Thyroid gland (tissue), 4 donors: ENCODE measurements around the gene LILRA6. TPM values are rescaled to one million over a fixed set of nuclear protein-coding genes. Genes with fewer than 3 reads are reported as not detected.
"Not testable (repeated sequence)": the region's sequence is repeated elsewhere in the genome, so short reads cannot be mapped to it uniquely, and the experiment has no call there.

ENCODE experiments used
- DNase-seq, 2 donors: peaks; one replicate each; pipeline ENCODE4 v3.0.0-alpha.2; 2019
- H3K27ac ChIP-seq, 3 donors: fragments of 200-600 bp; sonication (generic); 1 replicate in 2 of 3; 2 replicates in 1 of 3; pipeline ENCODE4 v1.5.1; 2016 to 2019; ENCODE audit warnings: mild to moderate bottlenecking in 1 of 3, moderate library complexity in 1 of 3
- H3K27me3 ChIP-seq: fragments of 200-600 bp; sonication (generic); one replicate; pipeline ENCODE4 v1.5.1; 2019
- H3K36me3 ChIP-seq, 2 donors: fragments of 200-600 bp; sonication (generic); one replicate each; pipeline ENCODE4 v1.5.1; 2016 to 2019
- H3K4me1 ChIP-seq, 2 donors: fragments of 200-600 bp; sonication (generic); one replicate each; pipeline ENCODE4 v1.5.1; 2017 to 2019
- H3K4me3 ChIP-seq, 3 donors: fragments of 200-600 bp; sonication (generic); replicated peaks in 1 of 3; 1 replicate in 2 of 3; 2 replicates in 1 of 3; pipeline ENCODE4 v1.5.1; 2016; ENCODE audit warnings: mild to moderate bottlenecking in 1 of 3
- H3K9me3 ChIP-seq: fragments of 200-600 bp; sonication (generic); one replicate; pipeline ENCODE4 v1.5.1; 2017
- CTCF ChIP-seq, 6 experiments: fragments of 200-600 bp in 3 of 6; fragments of 450-650 bp in 3 of 6; sonication (generic) in 3 of 6; IDR thresholded peaks; one replicate each; pipeline ENCODE4 v1.5.1; 2016 to 2019; ENCODE audit warnings: antibody characterized with exemption in 6 of 6, mild to moderate bottlenecking in 2 of 6, inconsistent platforms in 1 of 6, moderate library complexity in 1 of 6
- POLR2A ChIP-seq, 2 donors: fragments of 450-650 bp; IDR thresholded peaks; one replicate each; pipeline ENCODE4 v1.6.1; 2017; ENCODE audit warnings: antibody characterized with exemption in 2 of 2, mild to moderate bottlenecking in 2 of 2, moderate library complexity in 1 of 2
- WGBS, 2 donors: methylation state at CpG; one replicate each; pipeline ENCODE4 v1.1.5; 2017; 5-methylcytosine and 5-hydroxymethylcytosine counted together
- intact Hi-C: fragments of 100-400 bp; cut with DNase I; formaldehyde crosslinking; loops from one replicate; pipeline ENCODE4 v1.15.1; 2023
- total RNA-seq, 4 donors: library from RNA; depleted of rRNA; stranded (reverse); fragments of >200 nt; gene quantifications; one replicate each; pipeline ENCODE4 v1.2.3, GENCODE V29; 2016

Gene LILRA6
- total RNA-seq, 4 donors from 2014 or later, result 0.46 to 1.6 (median 1.1) TPM; not detected in 1

DNA sequence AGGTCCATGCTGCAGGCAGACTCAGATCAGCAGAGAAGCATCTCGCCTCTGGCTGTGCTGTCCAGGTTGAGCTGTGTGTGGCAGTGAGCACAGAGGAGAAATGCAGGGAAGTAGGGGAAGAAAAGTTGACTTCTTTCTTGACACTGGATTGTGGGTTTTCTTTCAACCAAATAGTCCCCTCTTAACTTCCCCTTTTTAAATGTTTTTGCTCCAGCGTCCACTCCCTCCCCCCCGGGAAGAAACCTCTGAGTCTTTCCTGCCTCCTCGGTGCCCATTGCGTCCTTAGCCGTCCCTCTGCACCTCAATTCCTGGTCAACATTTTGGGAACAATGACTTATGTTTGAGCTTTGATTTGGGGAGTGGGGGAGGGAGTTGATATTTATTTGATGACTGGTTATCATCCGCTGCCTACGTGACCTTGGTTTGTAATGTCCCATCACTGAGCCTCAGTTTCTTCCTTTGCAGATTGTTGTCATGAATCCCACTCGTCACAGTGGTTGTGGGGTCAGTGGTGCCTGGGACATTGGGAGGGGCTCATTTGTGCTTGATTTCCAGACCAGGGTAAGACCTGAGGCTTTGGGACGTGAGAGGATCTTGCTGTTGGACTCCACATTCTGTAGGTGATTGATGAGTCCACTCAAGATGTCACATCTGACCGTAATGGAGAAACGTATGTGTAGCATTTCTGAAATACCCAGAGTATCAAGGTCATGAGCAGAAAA lies 38.6 kb upstream of the LILRA6 start, which contains the start of gene LILRB2:
Gene LILRB2, minus strand, starts transcription at position 104 of the 722 bp plus-strand sequence. CDS start 614 bp downstream, outside the sequence.
- H3K4me1 ChIP-seq, result no peaks in the 10 kb centered on the region
- no peak within 1 kb of the TSS for H3K27ac ChIP-seq
- no peaks in the 10 kb centered on the region for H3K27me3 ChIP-seq
- no peaks in the 10 kb centered on the region for H3K9me3 ChIP-seq
- no peaks in the 10 kb centered on the region for H3K36me3 ChIP-seq
- H3K4me3 ChIP-seq, result no peak within 1 kb of the TSS
- WGBS, 2 donors, result 69 to 78% methylated on average over 12 of the region's 12 CpGs
- TF ChIP-seq POLR2A (IDR thresholded peaks at IDR 0.05) (no peak), CTCF (IDR thresholded peaks at IDR 0.05) (no peak)
- intact Hi-C loops, result loop anchor here (5.0 kb wide), 1 partner anchor 306 kb away; no protein-coding TSS in a partner anchor
- no peak for DNase-seq

GRCh38 chr19:54280441-54280840 lies 37.9 kb upstream of the LILRA6 start:
- not testable (repeated sequence) for DNase-seq, H3K9me3 ChIP-seq, H3K4me3 ChIP-seq, H3K36me3 ChIP-seq, H3K27me3 ChIP-seq, H3K4me1 ChIP-seq, H3K27ac ChIP-seq
- 58 to 72% methylated on average over 10 of the region's 10 CpGs for WGBS, 2 donors
- intact Hi-C loops, result loop anchor here (5.0 kb wide), 1 partner anchor 307 kb away; no protein-coding TSS in a partner anchor

DNA sequence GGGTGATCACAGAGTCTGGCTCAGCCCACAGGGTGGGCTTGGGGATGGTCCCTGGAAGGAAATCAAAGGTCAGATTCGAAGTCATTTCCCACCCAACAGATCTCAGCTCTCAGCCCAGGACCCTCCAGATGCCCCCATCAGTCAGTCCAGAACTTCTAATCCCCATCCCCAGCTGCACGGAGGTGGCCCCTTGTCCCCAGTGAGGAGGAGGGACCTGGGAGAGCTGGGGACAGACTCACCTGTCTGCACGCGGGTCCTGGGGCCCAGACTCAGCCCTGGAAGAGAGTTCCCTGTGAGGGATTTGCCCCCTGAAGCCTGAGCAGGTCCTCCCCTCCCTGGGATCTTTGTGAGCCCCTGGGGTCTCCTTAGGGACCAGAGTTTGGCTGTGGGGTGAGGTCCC lies 37.4 kb upstream of the LILRA6 start:
- not testable (repeated sequence) for H3K27ac ChIP-seq, H3K4me1 ChIP-seq, H3K9me3 ChIP-seq, H3K27me3 ChIP-seq, DNase-seq, H3K36me3 ChIP-seq, H3K4me3 ChIP-seq
- intact Hi-C loops, result loop anchor here (5.0 kb wide), 1 partner anchor 307 kb away; no protein-coding TSS in a partner anchor
- 33 to 67% methylated on average over 4 of the region's 4 CpGs for WGBS, 2 donors

GRCh38 chr19:54279406-54279962 lies 36.9 kb upstream of the LILRA6 start:
- H3K27ac ChIP-seq, result no peak overlapping the region

GRCh38 chr19:54278571-54279195 lies 36.1 kb upstream of the LILRA6 start:
- intact Hi-C loops, H3K4me3 ChIP-seq, H3K27me3 ChIP-seq, H3K27ac ChIP-seq, H3K9me3 ChIP-seq, H3K36me3 ChIP-seq, DNase-seq, H3K4me1 ChIP-seq: not testable (repeated sequence)
- 73 to 79% methylated on average over 4 to 9 of the region's 15 CpGs for WGBS, 2 donors

More at GRCh38 chr19:54279406-54279962, 36.9 kb upstream of the LILRA6 start:
- intact Hi-C loops, result no loop called here
- H3K4me1 ChIP-seq, result no peaks in the 10 kb centered on the region
- H3K27me3 ChIP-seq, result no peaks in the 10 kb centered on the region
- TF ChIP-seq CTCF (IDR thresholded peaks at IDR 0.05), result no peak
- no peak for TF ChIP-seq POLR2A (IDR thresholded peaks at IDR 0.05)
- H3K4me3 ChIP-seq, result no peak overlapping the region
- WGBS, 2 donors, result 79 to 85% methylated on average over 14 to 18 of the region's 18 CpGs
- no peaks in the 10 kb centered on the region for H3K36me3 ChIP-seq
- DNase-seq, result no peak
- H3K9me3 ChIP-seq, result no peaks in the 10 kb centered on the region

DNA sequence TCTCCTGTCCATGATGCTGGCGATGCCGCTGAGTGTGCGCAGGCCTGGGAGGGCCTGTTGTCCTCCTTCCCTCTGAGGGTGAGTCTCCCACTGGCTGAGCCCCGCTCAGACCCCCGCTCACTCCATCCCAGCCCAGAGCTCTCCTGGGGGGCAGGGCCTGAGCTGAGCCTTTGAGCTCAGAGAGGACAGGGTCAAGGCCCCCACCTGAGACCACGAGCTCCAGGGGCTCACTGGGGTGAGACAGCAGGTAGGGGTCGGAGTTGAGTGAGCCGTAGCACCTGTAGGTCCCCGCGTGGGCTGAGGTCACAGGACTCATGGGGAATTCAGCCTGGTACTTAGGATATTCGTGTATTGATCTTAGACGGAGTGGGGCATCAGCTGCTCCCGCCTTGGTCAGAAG lies 35.5 kb upstream of the LILRA6 start:
- WGBS, 2 donors, result 75 to 79% methylated on average over 13 of the region's 13 CpGs
- DNase-seq, H3K36me3 ChIP-seq, H3K9me3 ChIP-seq, H3K4me3 ChIP-seq, H3K4me1 ChIP-seq, intact Hi-C loops, H3K27ac ChIP-seq, H3K27me3 ChIP-seq: not testable (repeated sequence)

DNA sequence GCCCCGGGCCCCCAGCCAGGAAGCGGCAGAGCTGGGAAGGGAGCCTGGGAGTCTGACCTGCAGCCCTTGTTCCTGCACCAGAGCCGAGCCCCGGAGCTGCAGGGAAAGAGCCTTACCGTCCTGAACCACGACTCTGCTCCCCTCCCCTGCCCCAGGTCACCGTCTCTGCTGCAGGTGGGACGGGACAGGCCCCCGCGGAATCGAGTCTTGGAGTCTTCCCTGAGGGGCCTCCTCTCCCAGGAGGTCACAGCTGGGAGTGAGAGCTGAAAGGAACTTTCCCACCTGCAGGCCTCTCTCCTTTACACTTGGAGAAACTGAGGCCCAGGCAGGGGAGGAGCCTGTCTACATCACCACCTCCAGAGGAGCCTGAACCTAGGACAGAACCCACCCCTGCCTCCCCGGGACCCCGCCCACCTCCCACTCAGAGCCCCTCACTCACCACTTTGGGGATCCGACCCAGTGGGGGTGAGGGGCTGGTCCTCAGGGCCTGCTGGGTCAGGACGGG lies 34.6 kb upstream of the LILRA6 start:
- H3K36me3 ChIP-seq, H3K4me3 ChIP-seq, H3K27me3 ChIP-seq, H3K4me1 ChIP-seq, H3K27ac ChIP-seq, DNase-seq, H3K9me3 ChIP-seq, intact Hi-C loops: not testable (repeated sequence)
- WGBS, 2 donors, result 73 to 81% methylated on average over 3 to 7 of the region's 15 CpGs
